HuH-7 (cell line): ENCODE data around the gene FARS2.
"Not testable (repeated sequence)": the region's sequence is repeated elsewhere in the genome, so short reads cannot be mapped to it uniquely, and the experiment has no call there.

Experiments used
- DNase-seq: peaks from one replicate; pipeline ENCODE4 v3.0.0; 2011; ENCODE audit warnings: low spot score

FARS2 gene

DNA sequence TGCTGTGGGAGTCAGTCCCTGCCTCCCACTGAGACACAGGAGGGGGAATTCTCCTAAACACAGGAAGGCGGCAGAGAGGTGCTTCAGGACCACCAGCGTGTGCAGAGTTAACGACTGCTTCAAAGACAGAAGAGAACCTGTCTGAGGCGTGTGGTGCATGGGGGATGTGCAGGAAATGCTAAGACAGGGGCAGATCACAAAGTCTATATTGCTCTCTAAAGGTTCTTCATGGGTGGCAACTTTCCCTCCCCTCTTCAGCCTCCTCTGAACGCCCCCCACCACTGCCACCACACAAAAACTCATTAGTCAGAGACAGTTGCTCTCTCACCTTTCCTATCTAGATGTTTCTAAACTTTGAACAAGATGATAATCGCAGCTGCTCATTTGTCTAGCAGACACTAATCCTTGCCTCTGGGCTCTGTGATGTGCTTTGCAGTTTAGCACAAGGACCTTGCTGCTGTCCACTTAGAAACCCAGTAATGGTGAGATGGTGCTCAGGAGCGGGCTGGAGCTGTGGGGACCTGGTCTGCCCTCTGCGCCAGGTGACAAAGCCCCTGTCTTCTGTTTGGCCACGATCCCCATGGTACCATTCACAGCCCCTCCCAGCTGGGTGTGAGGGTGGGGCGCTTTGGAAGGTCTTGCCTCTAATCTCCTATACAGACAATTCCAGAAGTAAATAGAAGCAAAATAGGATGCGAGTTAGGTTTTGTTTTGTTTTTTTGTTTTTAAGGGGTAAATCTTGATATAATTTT, 525.8 kb downstream of the FARS2 start:
- no peak for DNase-seq

DNA sequence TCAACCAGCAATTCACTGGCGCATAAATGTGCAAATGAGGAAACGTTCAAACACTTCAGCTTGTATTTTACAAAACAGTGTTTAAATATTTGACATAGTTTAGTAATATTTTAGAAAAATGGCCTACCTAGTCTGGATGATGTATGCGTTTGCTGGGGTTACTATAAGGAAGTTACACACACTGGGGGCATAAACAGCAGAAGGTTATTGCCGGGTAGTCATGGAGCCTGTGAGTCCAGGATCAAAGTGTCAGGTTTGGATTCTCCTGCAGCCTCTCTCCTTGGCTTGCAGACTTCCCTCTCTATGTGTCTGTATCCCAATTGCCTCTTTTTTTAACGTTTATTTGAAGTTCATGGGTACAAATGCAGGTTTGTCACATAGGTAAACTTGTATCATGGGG, 528.1 kb downstream of the FARS2 start:
- not testable (repeated sequence) for DNase-seq

DNA sequence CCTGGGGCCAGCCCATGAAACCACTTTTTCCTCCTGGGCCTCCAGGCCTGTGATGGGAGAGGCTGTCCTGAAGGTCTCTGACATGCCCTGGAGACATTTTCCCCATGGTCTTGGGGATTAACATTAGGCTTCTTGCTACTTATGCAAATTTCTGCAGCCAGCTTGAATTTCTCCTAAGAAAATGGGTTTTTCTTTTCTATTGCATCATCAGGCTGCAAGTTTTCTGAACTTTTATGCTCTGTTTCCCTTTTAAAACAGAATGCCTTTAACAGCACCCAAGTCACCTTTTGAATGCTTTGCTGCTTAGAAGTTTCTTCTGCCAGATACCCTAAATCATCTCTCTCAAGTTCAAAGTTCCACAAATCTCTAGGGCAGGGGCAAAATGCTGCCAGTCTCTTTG, 535.2 kb downstream of the FARS2 start:
- not testable (repeated sequence) for DNase-seq

DNA sequence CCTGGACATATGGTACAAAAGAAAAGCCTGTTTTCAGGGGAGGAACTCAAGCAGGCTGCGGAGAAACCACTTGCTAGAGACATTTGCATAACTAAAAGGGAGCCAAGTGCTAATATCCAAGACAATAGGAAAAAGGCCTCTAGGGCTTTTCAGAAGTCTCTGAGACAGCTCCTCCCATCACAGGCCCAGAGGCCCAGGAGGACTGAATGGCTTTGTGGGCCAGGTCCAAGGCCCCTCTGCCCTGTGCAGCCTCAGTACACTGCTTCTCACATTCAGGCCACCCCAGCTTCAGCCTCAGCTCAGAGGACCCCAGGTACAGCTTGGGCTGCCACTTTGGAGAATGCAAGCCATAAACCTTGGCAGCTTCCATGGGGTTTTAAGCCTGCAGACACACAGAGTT, 545.1 kb downstream of the FARS2 start:
- not testable (repeated sequence) for DNase-seq

DNA sequence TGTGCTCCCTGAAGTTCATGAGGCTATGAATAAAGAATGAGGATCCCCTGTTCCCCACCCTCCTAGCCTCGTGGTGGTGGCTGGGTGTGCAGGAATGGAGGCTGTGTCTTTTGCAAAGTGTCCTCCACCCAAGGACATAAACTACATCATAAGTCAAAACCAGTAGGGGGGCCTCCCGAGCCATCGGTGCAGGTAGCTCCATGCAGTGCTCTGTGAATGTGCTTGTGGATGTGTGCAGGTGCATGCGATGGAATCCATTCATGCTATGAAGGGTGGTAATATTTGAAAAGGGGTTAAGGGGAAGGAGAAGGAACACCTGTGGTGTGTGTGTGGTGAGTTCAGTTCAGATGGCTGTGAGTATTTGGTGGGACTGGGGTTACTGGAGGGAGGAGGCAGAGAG, 548.1 kb downstream of the FARS2 start:
- DNase-seq: no peak

DNA sequence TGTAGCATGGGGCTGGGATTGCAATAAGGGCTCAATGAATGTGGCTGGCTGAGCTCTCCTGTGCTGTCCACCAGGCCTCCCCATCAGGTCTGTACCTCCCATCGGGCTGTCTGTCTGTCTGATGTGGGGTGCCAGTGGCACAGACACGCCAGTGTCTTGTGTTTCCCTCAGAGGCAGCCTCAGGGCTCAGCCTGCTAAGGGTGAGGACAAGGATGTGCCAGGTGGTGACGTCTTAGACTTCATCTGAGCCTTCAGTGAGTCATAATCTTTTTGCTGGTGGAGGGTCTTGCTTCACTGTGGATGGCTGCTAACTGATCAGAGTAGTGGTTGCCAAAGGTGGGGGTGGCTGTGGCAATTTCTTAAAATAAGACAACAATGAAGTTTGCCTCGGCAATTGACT, 550.7 kb downstream of the FARS2 start:
- no peak for DNase-seq

DNA sequence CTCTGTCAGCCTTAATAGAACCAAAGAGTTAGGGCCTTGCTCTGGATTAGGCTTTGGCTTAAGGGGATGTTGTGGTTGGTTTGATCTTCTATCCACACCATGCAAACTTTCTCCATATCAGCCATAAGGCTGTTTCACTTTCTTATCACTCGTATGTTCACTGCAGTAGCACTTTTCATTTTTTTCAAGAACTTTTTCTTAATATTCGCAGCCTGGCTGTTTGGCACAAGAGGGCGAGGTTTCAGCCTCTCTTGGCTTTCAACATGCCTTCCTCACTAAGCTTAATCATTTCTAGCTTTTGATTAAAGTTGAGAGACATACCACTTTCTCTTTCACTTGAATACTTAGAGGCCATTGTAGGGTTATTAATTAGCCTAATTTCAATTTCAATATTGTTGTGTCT, 552.3 kb downstream of the FARS2 start:
- DNase-seq: no peak

DNA sequence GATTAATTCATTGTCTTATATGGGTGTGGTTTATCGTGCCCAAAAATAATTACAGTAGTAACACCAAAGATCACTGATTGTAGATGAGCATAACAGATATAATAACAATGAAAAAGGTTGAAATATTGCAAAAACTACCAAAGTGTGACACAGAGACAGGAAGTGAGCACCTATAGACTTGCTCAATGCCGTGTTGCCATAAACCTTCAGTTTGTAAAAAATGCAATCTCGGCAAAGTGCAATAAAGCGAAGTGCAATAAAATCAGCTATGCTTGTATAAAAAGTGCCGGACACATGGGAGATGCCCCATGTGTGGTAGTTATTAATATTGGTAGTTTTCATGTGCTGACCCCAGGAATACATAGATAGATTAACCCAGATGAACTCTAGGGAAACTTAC, 552.8 kb downstream of the FARS2 start:
- DNase-seq: no peak

DNA sequence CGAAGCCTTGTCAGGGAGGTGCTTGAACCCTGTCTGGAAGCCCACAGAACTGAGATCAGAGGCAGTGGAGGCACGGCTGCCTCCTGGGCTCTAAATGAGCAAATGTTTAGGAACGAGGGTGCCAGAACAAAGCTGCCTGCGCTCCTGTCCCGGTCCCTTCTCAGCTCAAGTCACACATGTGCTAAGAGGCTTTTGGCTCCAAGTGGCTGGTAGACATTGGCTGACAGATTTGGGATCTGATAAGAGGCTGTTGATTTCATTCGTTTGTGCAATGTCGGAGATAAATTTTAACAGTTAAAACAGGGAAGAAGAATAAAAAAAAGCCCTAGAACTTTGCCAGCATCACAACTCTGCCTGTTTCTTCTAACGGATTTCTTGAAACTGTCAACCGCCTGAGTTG, 553.6 kb downstream of the FARS2 start:
- no peak for DNase-seq

DNA sequence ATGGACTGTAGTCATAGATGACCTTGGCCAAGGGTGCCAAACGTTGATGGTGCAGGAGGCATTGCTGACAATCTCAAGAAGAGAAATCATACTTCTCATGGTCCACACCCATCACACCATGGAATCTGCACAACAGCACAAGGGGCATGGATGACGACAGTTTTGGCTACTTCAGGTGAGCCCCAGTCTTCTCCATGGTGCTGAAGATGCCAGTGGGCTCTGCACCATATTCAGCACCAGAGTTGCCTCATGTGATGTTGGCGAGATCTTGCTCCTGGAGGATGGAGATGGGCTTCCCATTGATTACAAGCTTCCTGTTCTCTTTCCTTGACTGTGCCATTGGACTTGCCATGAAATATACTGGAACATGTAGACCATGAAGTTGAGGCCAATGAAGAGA, 556.6 kb downstream of the FARS2 start:
- no peak for DNase-seq

DNA sequence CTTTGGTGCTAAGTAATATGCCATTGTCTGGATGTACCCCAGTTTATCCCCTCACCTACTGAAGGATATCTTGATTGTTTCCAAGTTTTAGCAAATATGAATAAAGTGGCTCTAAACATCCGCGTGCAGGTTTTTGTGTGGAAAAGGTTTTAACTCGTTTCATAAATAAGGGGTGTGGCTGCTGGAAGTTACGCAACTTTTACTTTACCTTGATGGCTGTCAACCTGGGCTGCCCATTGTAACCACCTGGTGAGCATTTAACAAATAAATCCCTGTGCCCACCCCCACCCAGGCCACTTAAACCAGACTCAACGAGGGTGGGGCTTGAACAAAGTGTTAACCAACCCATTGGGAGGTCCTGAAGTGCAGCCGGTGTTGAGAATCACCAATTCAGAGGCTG, 557.6 kb downstream of the FARS2 start:
- DNase-seq: no peak
